Measurements from ENCODE around the gene NR4A2. TPM values are rescaled to one million over a fixed set of nuclear protein-coding genes. Genes with fewer than 3 reads are reported as not detected.

NR4A2 gene
- total RNA-seq, 4 donors from 2014 or later, result 0.95 to 1.6 (median 1.2) TPM

GRCh38 chr2:156340377-156340776 is 7.9 kb upstream of the NR4A2 start:
- Histone ChIP-seq H3K4me1 (peaks cover 0 to 46% (median 16%) of the 10 kb centered on the region in 3 donors), H3K27ac (peak overlapping the region; percentile 100), H3K9me3 (no peaks in the 10 kb centered on the region), H3K27me3 (no peaks in the 10 kb centered on the region), H3K4me3 (peak overlapping the region in 1 of 4 donors; percentile 90), H3K36me3 (no peaks in the 10 kb centered on the region)
- WGBS, 2 donors, result 26 to 37% methylated on average over 1 of the region's 1 CpG
- DNase-seq, result no peak
- intact Hi-C loops (cut with DNase I), result no loop called here
- TF ChIP-seq CTCF (IDR thresholded peaks at IDR 0.05) (no peak), POLR2A (IDR thresholded peaks at IDR 0.05) (no peak)

GRCh38 chr2:156339865-156340264 is 7.3 kb upstream of the NR4A2 start:
- intact Hi-C loops (cut with DNase I), result no loop called here
- Histone ChIP-seq H3K9me3 (no peaks in the 10 kb centered on the region), H3K4me1 (peaks cover 3 to 51% (median 16%) of the 10 kb centered on the region in 3 donors), H3K4me3 (no peak overlapping the region), H3K27me3 (no peaks in the 10 kb centered on the region), H3K36me3 (no peaks in the 10 kb centered on the region), H3K27ac (peak overlapping the region in 3 of 4 donors; percentile 24 to 100 (median 100))
- TF ChIP-seq CTCF (IDR thresholded peaks at IDR 0.05) (no peak), POLR2A (IDR thresholded peaks at IDR 0.05) (no peak)
- WGBS, 2 donors, result 55 to 67% methylated on average over 3 of the region's 3 CpGs
- DNase-seq, result no peak

DNA sequence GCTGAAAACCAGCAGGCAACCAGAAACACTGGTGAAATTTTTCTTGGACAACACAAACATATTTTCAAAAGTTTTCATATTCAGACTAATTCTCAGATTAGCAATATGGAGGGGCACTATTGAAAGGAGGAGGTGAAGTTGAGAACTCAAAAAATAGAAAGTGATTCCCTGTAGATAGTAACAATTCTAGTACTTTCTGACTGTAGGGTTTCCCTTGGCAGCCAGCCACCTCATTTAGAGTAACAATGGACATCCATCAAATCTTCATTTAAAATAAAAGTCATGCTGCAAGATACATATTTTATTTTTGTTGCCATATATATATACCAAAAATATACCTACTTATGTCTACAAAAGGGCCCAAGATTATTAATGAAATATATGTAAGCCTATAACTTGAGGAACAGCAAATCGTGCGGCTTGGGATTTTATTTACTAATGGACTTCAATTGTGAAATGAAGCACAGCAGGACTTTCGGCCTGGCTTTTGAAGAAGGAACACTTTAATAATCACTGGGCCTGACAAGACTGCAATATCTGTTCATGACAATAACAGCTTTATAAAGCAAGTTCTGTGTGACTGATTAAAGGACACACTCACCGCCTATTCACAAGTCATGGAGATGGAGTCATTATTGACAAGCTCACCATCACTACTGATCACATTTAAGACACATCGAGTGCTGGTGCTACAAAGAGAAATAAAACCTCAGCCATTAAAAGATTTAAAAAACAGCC is 6.8 kb upstream of the NR4A2 start:
- Histone ChIP-seq H3K27ac (peak overlapping the region in 2 of 4 donors; percentile 24 to 100), H3K4me1 (peaks cover 3 to 54% (median 16%) of the 10 kb centered on the region in 3 donors), H3K4me3 (no peak overlapping the region), H3K27me3 (no peaks in the 10 kb centered on the region), H3K36me3 (no peaks in the 10 kb centered on the region), H3K9me3 (no peaks in the 10 kb centered on the region)
- DNase-seq, result no peak
- intact Hi-C loops (cut with DNase I), result no loop called here
- WGBS, 2 donors, result 69 to 72% methylated on average over 5 of the region's 5 CpGs
- no peak for TF ChIP-seq CTCF (IDR thresholded peaks at IDR 0.05)
- TF ChIP-seq POLR2A (IDR thresholded peaks at IDR 0.05), result no peak

DNA sequence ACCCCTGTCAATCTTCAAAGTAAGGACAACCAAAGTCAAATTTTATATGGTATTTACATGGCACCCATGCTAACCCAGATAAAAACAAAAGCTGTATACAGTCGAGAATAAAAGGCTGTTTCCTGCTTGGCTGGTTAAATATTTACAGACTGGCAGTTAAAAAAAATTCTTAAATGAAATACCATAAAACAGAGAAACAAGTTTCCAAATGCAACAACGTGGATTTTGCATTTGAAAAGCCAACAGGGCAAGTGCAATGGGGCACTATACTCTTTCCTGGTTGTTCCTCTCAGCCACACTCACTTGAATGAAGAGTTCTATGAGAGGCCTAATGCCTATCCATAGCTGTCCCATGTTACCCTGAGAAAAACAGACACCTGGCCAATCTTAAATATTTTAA is 6.1 kb upstream of the NR4A2 start:
- peak overlapping the region in 2 of 4 donors; percentile 24 to 100 for H3K27ac ChIP-seq
- intact Hi-C loops (cut with DNase I), result no loop called here

More for the DNA sequence above, 6.1 kb upstream of the NR4A2 start:
- DNase-seq, result no peak
- Histone ChIP-seq H3K27me3 (no peaks in the 10 kb centered on the region), H3K4me3 (no peak overlapping the region), H3K4me1 (peaks cover 3 to 54% (median 16%) of the 10 kb centered on the region in 3 donors), H3K36me3 (no peaks in the 10 kb centered on the region), H3K9me3 (no peaks in the 10 kb centered on the region)
- 47 to 54% methylated on average over 2 of the region's 2 CpGs for WGBS, 2 donors
- TF ChIP-seq CTCF (IDR thresholded peaks at IDR 0.05) (no peak), POLR2A (IDR thresholded peaks at IDR 0.05) (no peak)

All from esophagus squamous epithelium (tissue), 5 donors.